GM12875 (cell line): ENCODE data around the gene RIPK3.

Experiments
- H3K4me3 ChIP-seq: one replicate; pipeline ENCODE4 v1.5.1; 2011; ENCODE audit warnings: low read depth, low read length, control low read depth
- TF ChIP-seq, protein P1 (sequence below): IDR thresholded peaks from 2 replicates; pipeline ENCODE4 v1.5.1; 2011; ENCODE audit warnings: low read depth, mild to moderate bottlenecking, control low read depth, inconsistent platforms, low read length, moderate library complexity, borderline replicate concordance; ENCODE audit not compliant: insufficient read depth

RIPK3 gene

DNA sequence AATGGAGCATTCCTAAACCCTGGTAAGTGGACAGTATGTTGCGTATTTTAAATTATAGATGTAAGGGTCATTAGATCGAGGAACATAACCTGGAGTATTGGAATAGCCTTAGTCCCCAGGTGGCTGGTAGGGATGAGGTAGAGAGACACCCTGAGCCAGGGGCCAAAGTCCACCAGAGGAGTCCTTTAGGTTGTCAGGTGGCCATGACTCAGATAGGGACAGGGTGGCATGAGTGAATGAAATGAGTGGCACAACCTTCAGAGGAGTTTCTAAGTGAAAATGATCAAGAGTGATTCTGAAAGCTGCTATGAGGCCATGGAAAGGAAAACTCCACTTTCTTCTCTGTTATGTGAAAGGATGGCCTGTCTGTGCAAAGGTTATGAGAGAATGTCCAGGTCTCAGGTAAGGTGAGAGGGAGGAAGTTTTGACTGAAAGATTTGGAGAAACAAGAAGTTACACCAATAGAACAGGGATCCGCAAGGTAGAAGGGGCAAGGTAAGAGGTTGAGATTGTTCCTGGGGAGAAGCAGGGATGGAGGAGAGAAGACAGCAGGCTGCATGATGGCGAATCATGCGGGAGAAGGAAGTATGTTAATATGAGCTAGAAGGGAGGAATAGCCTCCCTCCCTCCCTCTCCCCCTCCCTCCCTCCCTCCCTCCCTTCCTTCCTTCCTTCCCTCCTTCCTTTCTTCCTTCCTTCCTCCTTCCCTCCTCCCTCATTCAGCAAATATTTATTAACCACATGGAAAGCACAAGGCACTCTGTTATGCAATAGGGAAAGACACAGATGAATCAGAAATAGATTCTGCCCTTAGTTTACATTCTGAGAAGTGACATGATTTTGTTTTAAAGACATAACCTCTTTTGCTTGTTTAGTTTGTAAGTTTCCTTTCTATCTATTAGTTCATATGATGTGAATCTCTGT lies 14.0 kb upstream of the RIPK3 start:
- TF ChIP-seq, protein P1, sequence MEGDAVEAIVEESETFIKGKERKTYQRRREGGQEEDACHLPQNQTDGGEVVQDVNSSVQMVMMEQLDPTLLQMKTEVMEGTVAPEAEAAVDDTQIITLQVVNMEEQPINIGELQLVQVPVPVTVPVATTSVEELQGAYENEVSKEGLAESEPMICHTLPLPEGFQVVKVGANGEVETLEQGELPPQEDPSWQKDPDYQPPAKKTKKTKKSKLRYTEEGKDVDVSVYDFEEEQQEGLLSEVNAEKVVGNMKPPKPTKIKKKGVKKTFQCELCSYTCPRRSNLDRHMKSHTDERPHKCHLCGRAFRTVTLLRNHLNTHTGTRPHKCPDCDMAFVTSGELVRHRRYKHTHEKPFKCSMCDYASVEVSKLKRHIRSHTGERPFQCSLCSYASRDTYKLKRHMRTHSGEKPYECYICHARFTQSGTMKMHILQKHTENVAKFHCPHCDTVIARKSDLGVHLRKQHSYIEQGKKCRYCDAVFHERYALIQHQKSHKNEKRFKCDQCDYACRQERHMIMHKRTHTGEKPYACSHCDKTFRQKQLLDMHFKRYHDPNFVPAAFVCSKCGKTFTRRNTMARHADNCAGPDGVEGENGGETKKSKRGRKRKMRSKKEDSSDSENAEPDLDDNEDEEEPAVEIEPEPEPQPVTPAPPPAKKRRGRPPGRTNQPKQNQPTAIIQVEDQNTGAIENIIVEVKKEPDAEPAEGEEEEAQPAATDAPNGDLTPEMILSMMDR = no peak
- H3K4me3 ChIP-seq = no peak overlapping the region

DNA sequence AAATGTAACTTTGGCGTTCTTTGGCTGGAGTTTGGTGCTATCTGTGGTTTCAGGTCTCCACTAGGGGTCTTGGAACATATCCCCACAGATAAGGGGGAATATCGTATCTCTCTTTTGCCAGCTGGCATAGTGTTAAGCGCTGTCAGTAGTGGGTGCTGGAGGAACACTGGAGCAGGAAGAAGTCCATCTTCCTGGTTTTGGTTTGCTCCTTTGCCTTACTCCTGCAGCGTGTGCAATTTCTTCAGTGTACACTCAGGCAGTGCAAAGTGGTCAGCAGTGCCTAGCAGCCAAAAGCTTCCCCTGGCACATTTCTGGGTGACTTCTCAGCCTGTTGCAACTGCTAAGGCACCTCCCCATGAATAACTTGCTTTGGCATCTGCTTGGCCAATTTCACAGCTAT lies 11.7 kb upstream of the RIPK3 start:
- TF ChIP-seq, protein P1 = no peak
- no peak overlapping the region for H3K4me3 ChIP-seq

DNA sequence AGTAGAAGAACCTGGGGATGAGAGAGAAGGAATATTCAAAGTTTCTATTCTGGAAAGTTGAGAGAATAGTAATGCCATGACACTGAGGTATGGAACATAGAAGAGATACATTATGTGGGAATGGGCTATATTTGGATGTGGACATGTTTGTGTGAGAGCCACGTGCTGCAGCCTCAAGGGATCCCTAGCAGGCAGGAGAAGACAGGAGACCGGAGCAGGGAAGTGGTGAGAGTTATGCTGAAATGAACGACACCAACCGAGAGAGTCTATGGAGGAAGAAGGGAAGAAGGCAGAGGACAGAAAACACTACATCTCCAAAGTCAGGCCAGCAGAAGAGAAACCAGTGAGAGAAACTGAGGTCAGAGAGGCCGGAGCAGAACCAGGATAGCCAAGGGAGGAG lies 10.0 kb upstream of the RIPK3 start:
- TF ChIP-seq, protein P1 = no peak
- no peak overlapping the region for H3K4me3 ChIP-seq

DNA sequence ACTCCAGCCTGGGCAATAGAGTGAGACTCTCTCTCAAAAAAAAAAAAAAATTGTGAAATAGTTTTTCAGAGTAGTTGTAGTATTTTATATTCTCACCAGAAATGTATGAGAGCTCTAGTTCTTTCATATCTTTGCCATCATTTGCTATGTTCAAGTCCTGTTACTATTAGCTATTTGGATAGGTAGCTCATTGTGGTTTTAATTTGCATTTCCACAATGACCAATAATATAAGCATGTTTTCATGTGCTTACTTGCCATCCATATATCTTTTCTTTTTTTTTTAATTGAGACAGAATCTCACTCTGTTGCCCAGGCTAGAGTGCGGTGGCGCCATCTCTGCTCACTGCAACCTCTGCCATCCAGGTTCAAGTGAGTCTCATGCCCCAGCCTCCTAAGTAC lies 8.4 kb upstream of the RIPK3 start:
- no peak overlapping the region for H3K4me3 ChIP-seq

DNA sequence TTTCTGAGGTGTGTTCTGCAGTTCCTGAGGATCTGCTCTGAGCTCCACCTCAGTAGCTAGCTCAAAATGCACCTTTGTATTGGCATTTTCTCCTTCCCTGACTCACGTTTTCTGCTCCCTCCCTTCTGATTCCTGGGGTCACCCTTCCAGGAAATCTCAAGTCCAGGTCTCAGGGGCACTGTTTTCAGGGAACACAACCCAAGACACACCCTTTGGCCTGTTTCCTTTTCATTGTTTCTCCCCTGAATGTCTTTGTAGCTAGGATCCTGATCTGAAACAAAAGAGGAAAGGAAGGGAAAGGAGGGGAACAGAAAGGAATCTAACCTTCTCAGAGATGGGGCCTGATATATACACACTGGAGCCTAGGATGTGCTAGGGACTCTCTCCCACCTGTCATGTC lies 7.3 kb upstream of the RIPK3 start:
- no peak overlapping the region for H3K4me3 ChIP-seq
- TF ChIP-seq, protein P1 = no peak

More for the DNA sequence above, 8.4 kb upstream of the RIPK3 start:
- TF ChIP-seq, protein P1 = no peak

DNA sequence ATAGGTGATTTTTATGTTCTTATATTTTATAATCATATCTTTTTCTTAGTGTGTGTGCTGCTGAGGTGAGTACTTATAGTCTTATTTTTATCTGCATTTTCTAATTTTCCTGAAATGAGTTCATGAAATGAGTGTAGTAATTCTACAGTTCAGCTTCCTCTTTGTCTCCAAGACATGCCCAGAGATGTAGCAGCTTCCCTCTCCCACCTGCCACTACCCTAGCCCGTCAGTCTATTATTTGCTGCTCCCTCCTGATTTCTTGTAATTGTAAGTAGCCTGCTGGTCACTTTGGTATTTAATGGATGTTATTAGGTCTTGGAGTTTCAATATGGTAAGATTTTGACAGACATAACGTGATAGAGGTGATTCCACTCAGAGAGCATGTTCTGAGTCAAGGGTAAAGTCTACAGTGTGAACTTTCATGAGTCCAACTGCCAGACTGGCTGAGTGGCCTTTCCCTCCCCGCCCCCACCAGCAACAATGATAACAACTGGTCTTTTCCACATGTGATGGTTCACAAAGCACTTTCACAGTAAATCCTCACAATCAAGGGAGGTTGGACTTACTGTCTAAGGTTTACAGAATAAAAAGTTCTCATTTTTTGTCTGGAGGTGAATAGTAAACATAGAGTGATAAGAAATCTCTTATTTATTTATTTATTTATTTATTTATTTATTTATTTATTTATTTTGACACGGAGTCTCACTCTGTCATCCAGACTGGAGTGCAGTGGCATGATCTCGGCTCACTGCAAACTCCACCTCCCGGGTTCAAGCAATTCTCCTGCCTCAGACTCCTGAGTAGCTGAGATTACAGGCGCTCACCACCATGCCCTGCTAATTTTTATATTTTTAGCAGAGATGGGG lies 4.2 kb upstream of the RIPK3 start:
- TF ChIP-seq, protein P1 = no peak
- H3K4me3 ChIP-seq = no peak overlapping the region
